SK-N-SH treated with all-trans-retinoic acid at 6 μM for 48 hours (cell line): ENCODE results near the gene CD83.

Experiments used
- ATAC-seq: fragments of 200-7000 bp; cut with Tn5 transposase; 3 replicates; pipeline ENCODE4 v1.9.1; 2020; ENCODE audit warnings: mild to moderate bottlenecking, moderate library complexity
- ARNTL ChIP-seq: fragments of 450-650 bp; formaldehyde crosslinking; IDR thresholded peaks from 2 replicates; pipeline ENCODE4 v1.5.0; 2020; ENCODE audit warnings: low read depth, mild to moderate bottlenecking, moderate library complexity, borderline replicate concordance
- BACH2 ChIP-seq: fragments of 250-450 bp; sonication (Bioruptor Pico); IDR thresholded peaks from 2 replicates; pipeline ENCODE4 v1.9.0; 2021; ENCODE audit warnings: mild to moderate bottlenecking, borderline replicate concordance
- CSDC2 ChIP-seq: fragments of 250-450 bp; sonication (Bioruptor Pico); IDR thresholded peaks from 2 replicates; pipeline ENCODE4 v1.5.0; 2020; ENCODE audit warnings: mild to moderate bottlenecking, moderate library complexity
- ESRRG ChIP-seq: fragments of 250-450 bp; sonication (Bioruptor Pico); IDR thresholded peaks from 2 replicates; pipeline ENCODE4 v1.6.1; 2021; ENCODE audit warnings: mild to moderate bottlenecking
- GLIS3 ChIP-seq: fragments of 250-450 bp; sonication (Bioruptor Pico); IDR thresholded peaks from 2 replicates; pipeline ENCODE4 v1.5.0; 2020; ENCODE audit warnings: mild to moderate bottlenecking, moderate library complexity
- ISL1 ChIP-seq: fragments of 250-450 bp; sonication (Bioruptor Pico); IDR thresholded peaks from 2 replicates; pipeline ENCODE4 v2.1.2; 2022; ENCODE audit warnings: mild to moderate bottlenecking, moderate library complexity
- OSR1 ChIP-seq: fragments of 250-450 bp; sonication (Bioruptor Pico); IDR thresholded peaks from 2 replicates; pipeline ENCODE4 v1.8.0; 2022; ENCODE audit warnings: moderate library complexity, mild to moderate bottlenecking, inconsistent platforms
- PPARA ChIP-seq: fragments of 250-450 bp; sonication (Bioruptor Pico); IDR thresholded peaks from 2 replicates; pipeline ENCODE4 v1.5.0; 2020; ENCODE audit warnings: mild to moderate bottlenecking, borderline replicate concordance
- RARB ChIP-seq: fragments of 250-450 bp; sonication (Bioruptor Pico); IDR thresholded peaks from 2 replicates; pipeline ENCODE4 v1.8.0; 2021; ENCODE audit warnings: mild to moderate bottlenecking, moderate library complexity
- SNAI2 ChIP-seq: fragments of 250-450 bp; sonication (Bioruptor Pico); IDR thresholded peaks from 2 replicates; pipeline ENCODE4 v1.5.0; 2020; ENCODE audit warnings: mild to moderate bottlenecking, moderate library complexity
- TCF4 ChIP-seq: fragments of 250-450 bp; sonication (Bioruptor Pico); IDR thresholded peaks from 2 replicates; pipeline ENCODE4 v1.8.0; 2021; ENCODE audit warnings: mild to moderate bottlenecking, moderate library complexity, borderline replicate concordance
- TOX ChIP-seq: fragments of 250-450 bp; sonication (Bioruptor Pico); IDR thresholded peaks from 2 replicates; pipeline ENCODE4 v1.8.0; 2021; ENCODE audit warnings: mild to moderate bottlenecking, moderate library complexity, borderline replicate concordance
- ZC3H10 ChIP-seq: fragments of 250-450 bp; sonication (Bioruptor Pico); IDR thresholded peaks from 2 replicates; pipeline ENCODE4 v1.5.1; 2021; ENCODE audit warnings: mild to moderate bottlenecking, moderate library complexity
- ZFP3 ChIP-seq: fragments of 250-450 bp; sonication (Bioruptor Pico); IDR thresholded peaks from 2 replicates; pipeline ENCODE4 v1.5.0; 2020; ENCODE audit warnings: mild to moderate bottlenecking, moderate library complexity
- ZFP30 ChIP-seq: fragments of 450-650 bp; formaldehyde crosslinking; IDR thresholded peaks from 2 replicates; pipeline ENCODE4 v1.5.0; 2022; ENCODE audit warnings: mild to moderate bottlenecking, moderate library complexity
- ZNF565 ChIP-seq: fragments of 450-650 bp; formaldehyde crosslinking; conservative IDR thresholded peaks from 2 replicates; pipeline ENCODE4 v1.5.0; 2020; ENCODE audit warnings: low read depth, mild to moderate bottlenecking, moderate library complexity
- ZNF70 ChIP-seq: fragments of 450-650 bp; formaldehyde crosslinking; IDR thresholded peaks from 2 replicates; pipeline ENCODE4 v1.5.0; 2020; ENCODE audit warnings: mild to moderate bottlenecking, moderate library complexity
- ZNF8 ChIP-seq: fragments of 450-650 bp; formaldehyde crosslinking; IDR thresholded peaks from 2 replicates; pipeline ENCODE4 v1.5.0; 2020; ENCODE audit warnings: mild to moderate bottlenecking, moderate library complexity
- TF ChIP-seq, protein P1 (sequence below): fragments of 250-450 bp; sonication (Bioruptor Pico); IDR thresholded peaks from 2 replicates; pipeline ENCODE4 v1.5.1; 2021; ENCODE audit warnings: mild to moderate bottlenecking, moderate library complexity
- TF ChIP-seq, protein P2 (sequence below): fragments of 250-450 bp; sonication (Bioruptor Pico); IDR thresholded peaks from 2 replicates; pipeline ENCODE4 v1.5.1; 2020; ENCODE audit warnings: low read depth, mild to moderate bottlenecking, moderate library complexity
- TF ChIP-seq, protein P3 (sequence below): fragments of 250-450 bp; sonication (Bioruptor Pico); IDR thresholded peaks from 2 replicates; pipeline ENCODE4 v1.8.0; 2021; ENCODE audit warnings: low read depth, mild to moderate bottlenecking, moderate library complexity, borderline replicate concordance
- TF ChIP-seq, protein P4 (sequence below): fragments of 250-450 bp; sonication (Bioruptor Pico); IDR thresholded peaks from 2 replicates; pipeline ENCODE4 v1.5.0; 2020; ENCODE audit warnings: mild to moderate bottlenecking, moderate library complexity

Gene CD83

DNA sequence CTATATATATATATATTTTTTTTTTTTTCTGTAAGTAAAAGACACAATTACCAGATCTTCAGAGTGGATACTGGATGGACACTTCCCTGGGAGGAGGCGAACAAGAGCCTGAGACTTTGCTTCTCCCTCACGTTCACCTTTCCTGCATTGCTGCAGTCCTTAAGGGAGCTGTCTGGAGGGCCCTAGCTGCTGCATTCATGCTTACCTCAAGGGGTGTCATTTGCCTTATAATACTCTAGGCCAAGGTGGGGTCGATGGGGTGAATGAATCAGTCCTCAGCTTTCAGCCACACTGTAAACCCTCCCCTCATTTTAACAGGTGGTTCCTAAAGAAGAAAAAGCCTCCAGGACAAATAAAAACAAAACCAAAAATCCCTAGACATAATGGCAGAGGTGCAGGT lies 34.8 kb upstream of the CD83 start:
- ATAC-seq = no peak

DNA sequence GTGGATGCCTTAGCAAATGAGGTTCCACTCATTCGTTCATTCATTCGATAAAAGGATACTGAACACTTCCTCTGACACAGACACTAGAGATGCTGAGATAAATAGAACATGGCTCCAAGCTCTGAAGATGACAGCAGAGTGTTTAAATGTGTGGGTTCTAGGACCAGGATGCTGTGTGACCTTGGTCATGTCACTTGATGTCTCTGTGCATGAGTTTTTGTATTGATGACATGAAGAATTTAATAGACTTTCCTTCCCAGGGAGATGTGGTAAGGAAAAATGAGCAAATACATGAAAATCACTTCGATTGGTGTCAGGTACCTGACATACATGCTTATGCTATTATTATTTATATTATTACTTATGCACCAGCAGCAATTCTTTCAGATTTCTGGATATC lies 34.3 kb upstream of the CD83 start:
- ATAC-seq = no peak
- TF ChIP-seq OSR1 (CRISPR knock-in tag) (no peak), TOX (no peak), RARB (CRISPR knock-in tag) (no peak), PPARA (CRISPR knock-in tag) (no peak), ISL1 (CRISPR knock-in tag) (no peak), ZFP3 (CRISPR knock-in tag) (no peak), TCF4 (CRISPR knock-in tag) (no peak), GLIS3 (CRISPR knock-in tag) (no peak), ZC3H10 (CRISPR knock-in tag) (no peak), ZNF565 (CRISPR knock-in tag) (no peak)

More for the DNA sequence above, 34.8 kb upstream of the CD83 start:
- TF ChIP-seq SNAI2 (CRISPR knock-in tag) (no peak), TCF4 (CRISPR knock-in tag) (no peak), TOX (no peak), ZFP3 (CRISPR knock-in tag) (no peak), ZFP30 (CRISPR knock-in tag) (no peak), ESRRG (no peak), PPARA (CRISPR knock-in tag) (no peak), OSR1 (CRISPR knock-in tag) (no peak), ZC3H10 (CRISPR knock-in tag) (no peak), ISL1 (CRISPR knock-in tag) (no peak), ZNF565 (CRISPR knock-in tag) (no peak), ZNF70 (CRISPR knock-in tag) (no peak), CSDC2 (no peak), BACH2 (CRISPR knock-in tag) (no peak)
- TF ChIP-seq, protein P1, sequence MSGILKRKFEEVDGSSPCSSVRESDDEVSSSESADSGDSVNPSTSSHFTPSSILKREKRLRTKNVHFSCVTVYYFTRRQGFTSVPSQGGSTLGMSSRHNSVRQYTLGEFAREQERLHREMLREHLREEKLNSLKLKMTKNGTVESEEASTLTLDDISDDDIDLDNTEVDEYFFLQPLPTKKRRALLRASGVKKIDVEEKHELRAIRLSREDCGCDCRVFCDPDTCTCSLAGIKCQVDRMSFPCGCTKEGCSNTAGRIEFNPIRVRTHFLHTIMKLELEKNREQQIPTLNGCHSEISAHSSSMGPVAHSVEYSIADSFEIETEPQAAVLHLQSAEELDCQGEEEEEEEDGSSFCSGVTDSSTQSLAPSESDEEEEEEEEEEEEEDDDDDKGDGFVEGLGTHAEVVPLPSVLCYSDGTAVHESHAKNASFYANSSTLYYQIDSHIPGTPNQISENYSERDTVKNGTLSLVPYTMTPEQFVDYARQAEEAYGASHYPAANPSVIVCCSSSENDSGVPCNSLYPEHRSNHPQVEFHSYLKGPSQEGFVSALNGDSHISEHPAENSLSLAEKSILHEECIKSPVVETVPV (CRISPR knock-in tag) = no peak
- TF ChIP-seq, protein P2, sequence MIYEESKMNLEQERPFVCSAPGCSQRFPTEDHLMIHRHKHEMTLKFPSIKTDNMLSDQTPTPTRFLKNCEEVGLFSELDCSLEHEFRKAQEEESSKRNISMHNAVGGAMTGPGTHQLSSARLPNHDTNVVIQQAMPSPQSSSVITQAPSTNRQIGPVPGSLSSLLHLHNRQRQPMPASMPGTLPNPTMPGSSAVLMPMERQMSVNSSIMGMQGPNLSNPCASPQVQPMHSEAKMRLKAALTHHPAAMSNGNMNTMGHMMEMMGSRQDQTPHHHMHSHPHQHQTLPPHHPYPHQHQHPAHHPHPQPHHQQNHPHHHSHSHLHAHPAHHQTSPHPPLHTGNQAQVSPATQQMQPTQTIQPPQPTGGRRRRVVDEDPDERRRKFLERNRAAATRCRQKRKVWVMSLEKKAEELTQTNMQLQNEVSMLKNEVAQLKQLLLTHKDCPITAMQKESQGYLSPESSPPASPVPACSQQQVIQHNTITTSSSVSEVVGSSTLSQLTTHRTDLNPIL (CRISPR knock-in tag) = no peak
- TF ChIP-seq, protein P3, sequence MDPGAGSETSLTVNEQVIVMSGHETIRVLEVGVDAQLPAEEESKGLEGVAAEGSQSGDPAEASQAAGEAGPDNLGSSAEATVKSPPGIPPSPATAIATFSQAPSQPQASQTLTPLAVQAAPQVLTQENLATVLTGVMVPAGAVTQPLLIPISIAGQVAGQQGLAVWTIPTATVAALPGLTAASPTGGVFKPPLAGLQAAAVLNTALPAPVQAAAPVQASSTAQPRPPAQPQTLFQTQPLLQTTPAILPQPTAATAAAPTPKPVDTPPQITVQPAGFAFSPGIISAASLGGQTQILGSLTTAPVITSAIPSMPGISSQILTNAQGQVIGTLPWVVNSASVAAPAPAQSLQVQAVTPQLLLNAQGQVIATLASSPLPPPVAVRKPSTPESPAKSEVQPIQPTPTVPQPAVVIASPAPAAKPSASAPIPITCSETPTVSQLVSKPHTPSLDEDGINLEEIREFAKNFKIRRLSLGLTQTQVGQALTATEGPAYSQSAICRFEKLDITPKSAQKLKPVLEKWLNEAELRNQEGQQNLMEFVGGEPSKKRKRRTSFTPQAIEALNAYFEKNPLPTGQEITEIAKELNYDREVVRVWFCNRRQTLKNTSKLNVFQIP = no peak
- TF ChIP-seq, all 23 proteins: peak for 0

GRCh38 chr6:14083751-14084150 lies 33.8 kb upstream of the CD83 start:
- TF ChIP-seq GLIS3 (CRISPR knock-in tag) = no peak
- no peak for TF ChIP-seq ISL1 (CRISPR knock-in tag)
- no peak for TF ChIP-seq RARB (CRISPR knock-in tag)
- TF ChIP-seq ARNTL (CRISPR knock-in tag) = no peak
- no peak for TF ChIP-seq BACH2 (CRISPR knock-in tag)
- no peak for TF ChIP-seq ZNF565 (CRISPR knock-in tag)
- TF ChIP-seq ZFP30 (CRISPR knock-in tag) = no peak
- TF ChIP-seq ZFP3 (CRISPR knock-in tag) = no peak
- TF ChIP-seq TCF4 (CRISPR knock-in tag) = no peak
- no peak for TF ChIP-seq ZNF8
- TF ChIP-seq, protein P3 = no peak
- no peak for TF ChIP-seq TOX
- no peak for TF ChIP-seq SNAI2 (CRISPR knock-in tag)
- no peak for TF ChIP-seq ZC3H10 (CRISPR knock-in tag)
- TF ChIP-seq, protein P4, sequence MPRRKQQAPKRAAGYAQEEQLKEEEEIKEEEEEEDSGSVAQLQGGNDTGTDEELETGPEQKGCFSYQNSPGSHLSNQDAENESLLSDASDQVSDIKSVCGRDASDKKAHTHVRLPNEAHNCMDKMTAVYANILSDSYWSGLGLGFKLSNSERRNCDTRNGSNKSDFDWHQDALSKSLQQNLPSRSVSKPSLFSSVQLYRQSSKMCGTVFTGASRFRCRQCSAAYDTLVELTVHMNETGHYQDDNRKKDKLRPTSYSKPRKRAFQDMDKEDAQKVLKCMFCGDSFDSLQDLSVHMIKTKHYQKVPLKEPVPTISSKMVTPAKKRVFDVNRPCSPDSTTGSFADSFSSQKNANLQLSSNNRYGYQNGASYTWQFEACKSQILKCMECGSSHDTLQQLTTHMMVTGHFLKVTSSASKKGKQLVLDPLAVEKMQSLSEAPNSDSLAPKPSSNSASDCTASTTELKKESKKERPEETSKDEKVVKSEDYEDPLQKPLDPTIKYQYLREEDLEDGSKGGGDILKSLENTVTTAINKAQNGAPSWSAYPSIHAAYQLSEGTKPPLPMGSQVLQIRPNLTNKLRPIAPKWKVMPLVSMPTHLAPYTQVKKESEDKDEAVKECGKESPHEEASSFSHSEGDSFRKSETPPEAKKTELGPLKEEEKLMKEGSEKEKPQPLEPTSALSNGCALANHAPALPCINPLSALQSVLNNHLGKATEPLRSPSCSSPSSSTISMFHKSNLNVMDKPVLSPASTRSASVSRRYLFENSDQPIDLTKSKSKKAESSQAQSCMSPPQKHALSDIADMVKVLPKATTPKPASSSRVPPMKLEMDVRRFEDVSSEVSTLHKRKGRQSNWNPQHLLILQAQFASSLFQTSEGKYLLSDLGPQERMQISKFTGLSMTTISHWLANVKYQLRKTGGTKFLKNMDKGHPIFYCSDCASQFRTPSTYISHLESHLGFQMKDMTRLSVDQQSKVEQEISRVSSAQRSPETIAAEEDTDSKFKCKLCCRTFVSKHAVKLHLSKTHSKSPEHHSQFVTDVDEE (CRISPR knock-in tag) = no peak
- TF ChIP-seq, protein P2 (CRISPR knock-in tag) = no peak
- no peak for TF ChIP-seq ESRRG
- TF ChIP-seq, protein P1 (CRISPR knock-in tag) = no peak
- no peak for ATAC-seq
